Prostate gland (tissue), 2 donors: ENCODE results near the gene GLYATL3. TPM values are rescaled to one million over a fixed set of nuclear protein-coding genes. Genes with fewer than 3 reads are reported as not detected.

Experiments
- DNase-seq: peaks from one replicate; pipeline ENCODE4 v3.0.0-alpha.2; 2019; ENCODE audit warnings: low spot score
- H3K27ac ChIP-seq, 2 donors: fragments of 200-600 bp; sonication (generic); 2 replicates each; pipeline ENCODE4 v1.5.1; 2017 to 2019
- H3K27me3 ChIP-seq: fragments of 200-600 bp; sonication (generic); replicated peaks from 2 replicates; pipeline ENCODE4 v1.5.1; 2019; ENCODE audit not compliant: insufficient read depth
- H3K36me3 ChIP-seq, 2 donors: fragments of 200-600 bp; sonication (generic); 1 replicate in 1 of 2; 2 replicates in 1 of 2; pipeline versions ENCODE4 v1.5.1 to v1.8.1; 2017 to 2019
- H3K4me1 ChIP-seq: fragments of 200-600 bp; sonication (generic); replicated peaks from 2 replicates; pipeline ENCODE4 v1.5.1; 2019
- H3K4me3 ChIP-seq, 2 donors: fragments of 200-600 bp; sonication (generic); 2 replicates each; pipeline ENCODE4 v1.5.1; 2017 to 2019
- H3K9me3 ChIP-seq: fragments of 200-600 bp; sonication (generic); 2 replicates; pipeline ENCODE4 v1.5.1; 2017
- CTCF ChIP-seq, 4 experiments: fragments of 200-600 bp in 2 of 4; fragments of 450-650 bp in 2 of 4; sonication (generic) in 2 of 4; IDR thresholded peaks; 1 replicate in 3 of 4; 2 replicates in 1 of 4; pipeline ENCODE4 v1.5.1; 2016 to 2019; ENCODE audit warnings: antibody characterized with exemption in 4 of 4, mild to moderate bottlenecking in 2 of 4, moderate library complexity in 2 of 4
- POLR2A ChIP-seq: fragments of 450-650 bp; IDR thresholded peaks from one replicate; pipeline ENCODE4 v1.6.1; 2016; ENCODE audit warnings: antibody characterized with exemption, mild to moderate bottlenecking
- POLR2AphosphoS5 ChIP-seq: sonication (generic); formaldehyde crosslinking; IDR thresholded peaks from one replicate; pipeline ENCODE4 v1.6.1; 2017; ENCODE audit warnings: antibody characterized with exemption
- WGBS: methylation state at CpG from one replicate; pipeline ENCODE4 v1.1.5; 2018; 5-methylcytosine and 5-hydroxymethylcytosine counted together
- intact Hi-C: fragments of 100-400 bp; cut with DNase I; formaldehyde crosslinking; loops from one replicate; pipeline ENCODE4 v1.14.2; 2022
- total RNA-seq, 2 donors: library from RNA; depleted of rRNA; stranded (reverse); fragments of >200 nt; gene quantifications; one replicate each; pipeline ENCODE4 v1.1.0, GENCODE V29; 2016

GLYATL3 gene
- total RNA-seq, 2 donors from 2014 or later: not detected

GRCh38 chr6:49552596-49552995 is 52.9 kb downstream of the GLYATL3 start:
- Histone ChIP-seq H3K36me3 (no peaks in the 10 kb centered on the region), H3K4me3 (no peak overlapping the region), H3K27me3 (no peaks in the 10 kb centered on the region), H3K9me3 (no peaks in the 10 kb centered on the region), H3K27ac (no peak overlapping the region), H3K4me1 (peaks cover 6% of the 10 kb centered on the region)
- WGBS: 98% methylated on average over 2 of the region's 2 CpGs
- no peak for TF ChIP-seq CTCF (IDR thresholded peaks at IDR 0.05)
- TF ChIP-seq POLR2AphosphoS5: no peak
- no peak for TF ChIP-seq POLR2A
- intact Hi-C loops: no loop called here
- no peak for DNase-seq

GRCh38 chr6:49553384-49553783 is 53.7 kb downstream of the GLYATL3 start:
- Histone ChIP-seq H3K9me3 (no peaks in the 10 kb centered on the region), H3K4me3 (no peak overlapping the region), H3K4me1 (peaks cover 6% of the 10 kb centered on the region), H3K36me3 (no peaks in the 10 kb centered on the region), H3K27me3 (no peaks in the 10 kb centered on the region), H3K27ac (no peak overlapping the region)
- intact Hi-C loops: no loop called here
- TF ChIP-seq CTCF (IDR thresholded peaks at IDR 0.05) (no peak), POLR2AphosphoS5 (no peak), POLR2A (no peak)
- DNase-seq: no peak
- 54% methylated on average over 1 of the region's 1 CpG for WGBS

- intact Hi-C loops: no loop called here
- no peak for DNase-seq
- Histone ChIP-seq H3K27ac (no peak overlapping the region), H3K27me3 (no peaks in the 10 kb centered on the region), H3K4me1 (peaks cover 6% of the 10 kb centered on the region), H3K4me3 (no peak overlapping the region), H3K36me3 (no peaks in the 10 kb centered on the region), H3K9me3 (no peaks in the 10 kb centered on the region)
- TF ChIP-seq CTCF (IDR thresholded peaks at IDR 0.05): no peak
- no peak for TF ChIP-seq POLR2AphosphoS5
- TF ChIP-seq POLR2A: no peak
- WGBS: 73% methylated on average over 4 of the region's 4 CpGs
Measured at GRCh38 chr6:49555951-49556350, 56.2 kb downstream of the GLYATL3 start.

GRCh38 chr6:49556429-49556837 is 56.7 kb downstream of the GLYATL3 start:
- TF ChIP-seq POLR2A (no peak), CTCF (IDR thresholded peaks at IDR 0.05) (no peak), POLR2AphosphoS5 (peak; percentile 9)
- Histone ChIP-seq H3K4me3 (no peak overlapping the region), H3K36me3 (no peaks in the 10 kb centered on the region), H3K27ac (no peak overlapping the region), H3K9me3 (no peaks in the 10 kb centered on the region), H3K27me3 (no peaks in the 10 kb centered on the region), H3K4me1 (peaks cover 4% of the 10 kb centered on the region)
- intact Hi-C loops: no loop called here
- no peak for DNase-seq

GRCh38 chr6:49557177-49557576 is 57.5 kb downstream of the GLYATL3 start:
- no peak overlapping the region for H3K27ac ChIP-seq
- no peaks in the 10 kb centered on the region for H3K4me1 ChIP-seq
- H3K9me3 ChIP-seq: no peaks in the 10 kb centered on the region
- TF ChIP-seq POLR2AphosphoS5 (no peak), POLR2A (no peak), CTCF (IDR thresholded peaks at IDR 0.05) (no peak)
- no peak for DNase-seq
- 91% methylated on average over 3 of the region's 3 CpGs for WGBS
- no peaks in the 10 kb centered on the region for H3K36me3 ChIP-seq
- H3K4me3 ChIP-seq: no peak overlapping the region
- no peaks in the 10 kb centered on the region for H3K27me3 ChIP-seq
- intact Hi-C loops: no loop called here
